Kidney (tissue), 14 donors: Measurements from ENCODE around the gene ATOH1. TPM values are rescaled to one million over a fixed set of nuclear protein-coding genes. Genes with fewer than 3 reads are reported as not detected.

ENCODE experiments used
- DNase-seq, 5 donors: peaks; one replicate each; pipeline ENCODE4 v3.0.0-alpha.2; 2013 to 2020
- FAIRE-seq: peaks from 2 replicates; lab custom pipeline; 2012; peaks lifted over from hg19 to GRCh38; lab: Jason Lieb, UNC
- H3K27ac ChIP-seq, 2 donors: one replicate each; pipeline ENCODE4 v1.7.0; 2013; ENCODE audit warnings: low read depth in 2 of 2, low read length in 2 of 2, inconsistent platforms in 1 of 2
- H3K27me3 ChIP-seq: one replicate; pipeline ENCODE4 v1.7.1; 2013; ENCODE audit warnings: low read length, inconsistent platforms; ENCODE audit not compliant: control insufficient read depth, insufficient read depth
- H3K36me3 ChIP-seq, 3 donors: one replicate each; pipeline versions ENCODE4 v1.7.0 to v1.7.1; 2013; ENCODE audit warnings: low read length in 3 of 3, control low read depth in 1 of 3, inconsistent platforms in 1 of 3; ENCODE audit not compliant: insufficient read depth in 3 of 3, control insufficient read depth in 2 of 3
- H3K4me1 ChIP-seq, 3 donors: one replicate each; pipeline versions ENCODE4 v1.7.0 to v1.7.1; 2013; ENCODE audit warnings: low read length in 3 of 3, inconsistent platforms in 1 of 3, low read depth in 1 of 3; ENCODE audit not compliant: control insufficient read depth in 2 of 3, insufficient read depth in 2 of 3
- H3K4me3 ChIP-seq, 3 donors: one replicate each; pipeline versions ENCODE4 v1.7.0 to v1.8.1; 2013; ENCODE audit warnings: low read length in 3 of 3, control low read depth in 1 of 3, inconsistent platforms in 1 of 3
- H3K9ac ChIP-seq, 3 donors: one replicate each; pipeline versions ENCODE4 v1.7.0 to v1.7.1; 2013; ENCODE audit warnings: low read length in 3 of 3, control low read depth in 1 of 3, inconsistent platforms in 1 of 3
- H3K9me3 ChIP-seq, 3 donors: one replicate each; pipeline versions ENCODE4 v1.7.0 to v1.7.1; 2013; ENCODE audit warnings: low read length in 3 of 3, control low read depth in 1 of 3, inconsistent platforms in 1 of 3; ENCODE audit not compliant: control insufficient read depth in 2 of 3, insufficient read depth in 1 of 3
- intact Hi-C: fragments of 100-400 bp; cut with DNase I; formaldehyde crosslinking; loops from one replicate; pipeline ENCODE4 v1.11.1; 2022
- polyA plus RNA-seq: library from polyadenylated mRNA; stranded (reverse); fragments of 350-450 nt; fragmentation: Illumina TruSeq; extraction: RNeasy Lipid Tissue Mini Kit (QIAGEN cat#74804); gene quantifications from one replicate; pipeline ENCODE4 v1.2.3, GENCODE V29; 2014; ENCODE audit warnings: low read depth, low replicate concordance; ENCODE audit not compliant: insufficient read depth
- total RNA-seq: library from RNA; stranded (reverse); fragmentation: NEBNext Ultra II Directional; extraction: Animal tissue kit (Norgen Biotek cat#: 25700); gene quantifications from one replicate; pipeline ENCODE4 v1.2.1, GENCODE V29; 2021
- TF ChIP-seq, protein P1 (sequence below): IDR thresholded peaks from 3 replicates; pipeline ENCODE4 v1.5.1; 2012; ENCODE audit warnings: mild to moderate bottlenecking, moderate library complexity, borderline replicate concordance; ENCODE audit not compliant: insufficient read depth; ENCODE audit errors: extremely low read depth
- donor health status: control.
- donor health status: control.
- donor health status: control.
- donor health status: control.
- donor health status: control.
- donor health status: DM: yes; HTN: yes; CAD: no.
- donor health status: Normal renal cell carcinoma (clear cell type).

Gene ATOH1
- total and polyA plus RNA-seq, 2 donors from 2014 or later: not detected

DNA sequence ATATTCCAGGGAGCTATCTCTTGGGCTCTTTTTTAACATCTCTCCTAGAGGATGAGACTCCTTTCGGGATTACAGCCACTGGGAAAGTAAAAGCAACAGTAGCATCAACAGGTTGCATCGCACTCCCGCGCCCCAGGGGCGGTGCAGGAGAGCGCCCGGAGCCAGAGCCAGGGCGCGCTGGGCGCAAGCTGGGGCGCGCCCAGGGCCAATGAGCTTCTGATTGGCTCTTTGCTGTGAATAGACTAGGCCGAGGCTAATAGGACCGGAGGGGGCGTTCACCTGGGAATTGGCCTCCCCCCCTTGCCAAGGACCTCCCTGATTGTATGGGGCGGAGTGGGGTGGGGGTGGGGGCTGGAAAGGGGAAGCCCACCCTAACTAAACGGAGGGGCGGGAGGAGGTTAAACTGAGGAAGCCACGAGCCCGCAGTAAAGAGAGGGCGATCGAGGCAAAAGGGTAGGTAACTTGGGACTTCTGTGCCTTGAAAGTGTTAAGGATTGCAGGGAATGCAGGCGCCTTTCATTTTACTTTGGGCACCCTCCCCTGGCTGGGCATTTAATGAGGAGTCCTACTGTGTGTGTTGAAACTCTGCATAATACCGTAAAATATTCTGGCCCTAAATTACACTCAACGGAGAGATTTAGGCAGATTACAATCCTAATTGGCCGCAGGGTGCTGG lies 1.1 kb upstream of the ATOH1 start:
- no peak overlapping the region for H3K4me3 ChIP-seq
- no peak overlapping the region for H3K9ac ChIP-seq
- TF ChIP-seq, protein P1, sequence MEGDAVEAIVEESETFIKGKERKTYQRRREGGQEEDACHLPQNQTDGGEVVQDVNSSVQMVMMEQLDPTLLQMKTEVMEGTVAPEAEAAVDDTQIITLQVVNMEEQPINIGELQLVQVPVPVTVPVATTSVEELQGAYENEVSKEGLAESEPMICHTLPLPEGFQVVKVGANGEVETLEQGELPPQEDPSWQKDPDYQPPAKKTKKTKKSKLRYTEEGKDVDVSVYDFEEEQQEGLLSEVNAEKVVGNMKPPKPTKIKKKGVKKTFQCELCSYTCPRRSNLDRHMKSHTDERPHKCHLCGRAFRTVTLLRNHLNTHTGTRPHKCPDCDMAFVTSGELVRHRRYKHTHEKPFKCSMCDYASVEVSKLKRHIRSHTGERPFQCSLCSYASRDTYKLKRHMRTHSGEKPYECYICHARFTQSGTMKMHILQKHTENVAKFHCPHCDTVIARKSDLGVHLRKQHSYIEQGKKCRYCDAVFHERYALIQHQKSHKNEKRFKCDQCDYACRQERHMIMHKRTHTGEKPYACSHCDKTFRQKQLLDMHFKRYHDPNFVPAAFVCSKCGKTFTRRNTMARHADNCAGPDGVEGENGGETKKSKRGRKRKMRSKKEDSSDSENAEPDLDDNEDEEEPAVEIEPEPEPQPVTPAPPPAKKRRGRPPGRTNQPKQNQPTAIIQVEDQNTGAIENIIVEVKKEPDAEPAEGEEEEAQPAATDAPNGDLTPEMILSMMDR: no peak
- DNase-seq: peak in 2 of 5 donors; percentile 4 to 45
- H3K27ac ChIP-seq: no peak overlapping the region
- H3K4me1 ChIP-seq: peaks cover 0 to 9% (median 0%) of the 10 kb centered on the region in 3 donors
- intact Hi-C loops: no loop called here
- FAIRE-seq: no peak
- H3K36me3 ChIP-seq: no peaks in the 10 kb centered on the region
- peaks cover 60% of the 10 kb centered on the region for H3K27me3 ChIP-seq
- H3K9me3 ChIP-seq: no peaks in the 10 kb centered on the region

DNA sequence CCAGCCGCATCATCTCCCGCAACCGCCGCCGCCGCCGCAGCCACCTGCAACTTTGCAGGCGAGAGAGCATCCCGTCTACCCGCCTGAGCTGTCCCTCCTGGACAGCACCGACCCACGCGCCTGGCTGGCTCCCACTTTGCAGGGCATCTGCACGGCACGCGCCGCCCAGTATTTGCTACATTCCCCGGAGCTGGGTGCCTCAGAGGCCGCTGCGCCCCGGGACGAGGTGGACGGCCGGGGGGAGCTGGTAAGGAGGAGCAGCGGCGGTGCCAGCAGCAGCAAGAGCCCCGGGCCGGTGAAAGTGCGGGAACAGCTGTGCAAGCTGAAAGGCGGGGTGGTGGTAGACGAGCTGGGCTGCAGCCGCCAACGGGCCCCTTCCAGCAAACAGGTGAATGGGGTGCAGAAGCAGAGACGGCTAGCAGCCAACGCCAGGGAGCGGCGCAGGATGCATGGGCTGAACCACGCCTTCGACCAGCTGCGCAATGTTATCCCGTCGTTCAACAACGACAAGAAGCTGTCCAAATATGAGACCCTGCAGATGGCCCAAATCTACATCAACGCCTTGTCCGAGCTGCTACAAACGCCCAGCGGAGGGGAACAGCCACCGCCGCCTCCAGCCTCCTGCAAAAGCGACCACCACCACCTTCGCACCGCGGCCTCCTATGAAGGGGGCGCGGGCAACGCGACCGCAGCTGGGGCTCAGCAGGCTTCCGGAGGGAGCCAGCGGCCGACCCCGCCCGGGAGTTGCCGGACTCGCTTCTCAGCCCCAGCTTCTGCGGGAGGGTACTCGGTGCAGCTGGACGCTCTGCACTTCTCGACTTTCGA lies 654 bp downstream of the ATOH1 start:
- Histone ChIP-seq H3K36me3 (no peaks in the 10 kb centered on the region), H3K27me3 (peaks cover 78% of the 10 kb centered on the region), H3K27ac (no peak overlapping the region), H3K4me3 (peak overlapping the region in 1 of 3 donors; percentile 42), H3K9me3 (no peaks in the 10 kb centered on the region), H3K4me1 (peaks cover 0 to 9% (median 0%) of the 10 kb centered on the region in 3 donors), H3K9ac (no peak overlapping the region)
- intact Hi-C loops: no loop called here
- TF ChIP-seq, protein P1: no peak
- FAIRE-seq: no peak
- peak; percentile 32 to 74 (median 55) for DNase-seq

DNA sequence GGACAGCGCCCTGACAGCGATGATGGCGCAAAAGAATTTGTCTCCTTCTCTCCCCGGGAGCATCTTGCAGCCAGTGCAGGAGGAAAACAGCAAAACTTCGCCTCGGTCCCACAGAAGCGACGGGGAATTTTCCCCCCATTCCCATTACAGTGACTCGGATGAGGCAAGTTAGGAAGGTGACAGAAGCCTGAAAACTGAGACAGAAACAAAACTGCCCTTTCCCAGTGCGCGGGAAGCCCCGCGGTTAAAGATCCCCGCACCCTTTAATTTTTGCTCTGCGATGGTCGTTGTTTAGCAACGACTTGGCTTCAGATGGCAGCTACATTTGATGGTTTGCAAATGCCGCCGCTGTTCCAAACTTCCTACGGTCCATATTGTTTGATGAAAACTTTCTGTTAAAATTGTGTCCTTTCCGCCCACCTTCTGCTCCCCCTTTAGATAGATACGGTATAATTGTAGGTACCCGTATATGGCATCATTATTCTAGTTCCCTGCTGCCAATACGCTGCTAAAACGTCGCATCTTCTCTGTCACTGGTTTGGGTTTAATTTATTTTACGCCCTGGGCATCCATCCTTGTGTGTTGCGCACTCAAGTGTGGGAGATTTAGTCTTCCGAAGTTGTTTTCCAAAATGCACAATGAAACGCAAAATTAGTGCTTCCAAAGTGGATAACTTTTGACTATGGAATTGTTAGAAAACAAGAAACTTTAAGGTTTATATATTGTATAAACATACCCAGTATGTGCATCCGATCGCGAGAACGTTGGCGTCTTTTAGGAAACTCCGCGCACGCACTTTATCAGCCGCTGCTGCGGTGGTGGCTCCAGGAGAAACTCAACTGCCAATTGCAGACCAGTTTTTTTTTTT lies 1.5 kb downstream of the ATOH1 start:
- peaks cover 80% of the 10 kb centered on the region for H3K27me3 ChIP-seq
- intact Hi-C loops: no loop called here
- no peaks in the 10 kb centered on the region for H3K9me3 ChIP-seq
- no peak for FAIRE-seq
- H3K4me3 ChIP-seq: no peak overlapping the region
- TF ChIP-seq, protein P1: no peak
- H3K27ac ChIP-seq: no peak overlapping the region
- H3K36me3 ChIP-seq: no peaks in the 10 kb centered on the region
- DNase-seq: peak in 2 of 5 donors; percentile 25 to 55
- no peak overlapping the region for H3K9ac ChIP-seq
- peaks cover 0 to 9% (median 0%) of the 10 kb centered on the region in 3 donors for H3K4me1 ChIP-seq
